ENCODE measurements around the gene LLPH.

The LLPH gene

GRCh38 chr12:66163289-66163688 lies 32.7 kb upstream of the LLPH start:
- Histone ChIP-seq H3K27ac (ENCODE audit: low read depth, low read length) (no peak overlapping the region), H3K4me3 (ENCODE audit: low read depth, low read length) (no peak overlapping the region)

GRCh38 chr12:66162701-66163100 lies 32.2 kb upstream of the LLPH start:
- Histone ChIP-seq H3K4me3 (ENCODE audit: low read depth, low read length) (no peak overlapping the region), H3K27ac (ENCODE audit: low read depth, low read length) (no peak overlapping the region), H3K9me3 (ENCODE audit: control insufficient read depth, insufficient read depth, low read depth, low read length) (peaks cover 22% of the 10 kb centered on the region; the same call in 1 of the 2 replicates), H3K36me3 (ENCODE audit: control insufficient read depth, insufficient read depth, low read length) (peaks cover 8% of the 10 kb centered on the region; the same call in 1 of the 2 replicates), H3K4me1 (ENCODE audit: control insufficient read depth, insufficient read depth, low read length) (no peaks in the 10 kb centered on the region), H3K27me3 (ENCODE audit: control insufficient read depth, insufficient read depth, low read length) (no peaks in the 10 kb centered on the region), H3K9ac (ENCODE audit: low read length) (no peak overlapping the region)

More at GRCh38 chr12:66163289-66163688, 32.7 kb upstream of the LLPH start:
- H3K9me3 ChIP-seq (ENCODE audit: control insufficient read depth, insufficient read depth, low read depth, low read length) = peaks cover 22% of the 10 kb centered on the region; the same call in 1 of the 2 replicates
- no peak overlapping the region for H3K9ac ChIP-seq (ENCODE audit: low read length)
- no peaks in the 10 kb centered on the region for H3K27me3 ChIP-seq (ENCODE audit: control insufficient read depth, insufficient read depth, low read length)
- no peaks in the 10 kb centered on the region for H3K4me1 ChIP-seq (ENCODE audit: control insufficient read depth, insufficient read depth, low read length)
- H3K36me3 ChIP-seq (ENCODE audit: control insufficient read depth, insufficient read depth, low read length) = peaks cover 8% of the 10 kb centered on the region; the same call in 1 of the 2 replicates

- Histone ChIP-seq H3K9me3 (ENCODE audit: control insufficient read depth, insufficient read depth, low read depth, low read length) (peaks cover 10% of the 10 kb centered on the region; the same call in 1 of the 2 replicates), H3K27me3 (ENCODE audit: control insufficient read depth, insufficient read depth, low read length) (no peaks in the 10 kb centered on the region), H3K27ac (ENCODE audit: low read depth, low read length) (no peak overlapping the region), H3K4me1 (ENCODE audit: control insufficient read depth, insufficient read depth, low read length) (no peaks in the 10 kb centered on the region), H3K4me3 (ENCODE audit: low read depth, low read length) (no peak overlapping the region), H3K9ac (ENCODE audit: low read length) (no peak overlapping the region), H3K36me3 (ENCODE audit: control insufficient read depth, insufficient read depth, low read length) (peaks cover 8% of the 10 kb centered on the region; the same call in 1 of the 2 replicates)
Measured at GRCh38 chr12:66160704-66161103, 30.2 kb upstream of the LLPH start.

GRCh38 chr12:66159123-66159522 lies 28.6 kb upstream of the LLPH start:
- no peak overlapping the region for H3K4me3 ChIP-seq (ENCODE audit: low read depth, low read length)
- no peaks in the 10 kb centered on the region for H3K4me1 ChIP-seq (ENCODE audit: control insufficient read depth, insufficient read depth, low read length)
- no peak overlapping the region for H3K27ac ChIP-seq (ENCODE audit: low read depth, low read length)
- no peaks in the 10 kb centered on the region for H3K27me3 ChIP-seq (ENCODE audit: control insufficient read depth, insufficient read depth, low read length)
- H3K9ac ChIP-seq (ENCODE audit: low read length) = no peak overlapping the region
- peaks cover 6% of the 10 kb centered on the region; the same call in 1 of the 2 replicates for H3K9me3 ChIP-seq (ENCODE audit: control insufficient read depth, insufficient read depth, low read depth, low read length)
- H3K36me3 ChIP-seq (ENCODE audit: control insufficient read depth, insufficient read depth, low read length) = peaks cover 8% of the 10 kb centered on the region; the same call in 1 of the 2 replicates

GRCh38 chr12:66156654-66157053 lies 26.1 kb upstream of the LLPH start:
- Histone ChIP-seq H3K9me3 (ENCODE audit: control insufficient read depth, insufficient read depth, low read depth, low read length) (peaks cover 3% of the 10 kb centered on the region; the same call in 1 of the 2 replicates), H3K4me3 (ENCODE audit: low read depth, low read length) (no peak overlapping the region), H3K9ac (ENCODE audit: low read length) (no peak overlapping the region), H3K36me3 (ENCODE audit: control insufficient read depth, insufficient read depth, low read length) (peaks cover 8% of the 10 kb centered on the region; the same call in 1 of the 2 replicates), H3K4me1 (ENCODE audit: control insufficient read depth, insufficient read depth, low read length) (no peaks in the 10 kb centered on the region), H3K27me3 (ENCODE audit: control insufficient read depth, insufficient read depth, low read length) (no peaks in the 10 kb centered on the region), H3K27ac (ENCODE audit: low read depth, low read length) (no peak overlapping the region)

- H3K9ac ChIP-seq (ENCODE audit: low read length) = no peak overlapping the region
- no peaks in the 10 kb centered on the region for H3K27me3 ChIP-seq (ENCODE audit: control insufficient read depth, insufficient read depth, low read length)
- no peak overlapping the region for H3K27ac ChIP-seq (ENCODE audit: low read depth, low read length)
- no peaks in the 10 kb centered on the region for H3K9me3 ChIP-seq (ENCODE audit: control insufficient read depth, insufficient read depth, low read depth, low read length)
- H3K4me1 ChIP-seq (ENCODE audit: control insufficient read depth, insufficient read depth, low read length) = no peaks in the 10 kb centered on the region
- peaks cover 5% of the 10 kb centered on the region; the same call in 1 of the 2 replicates for H3K36me3 ChIP-seq (ENCODE audit: control insufficient read depth, insufficient read depth, low read length)
- no peak overlapping the region for H3K4me3 ChIP-seq (ENCODE audit: low read depth, low read length)
Measured at GRCh38 chr12:66154776-66155175, 24.2 kb upstream of the LLPH start.

- H3K4me1 ChIP-seq (ENCODE audit: control insufficient read depth, insufficient read depth, low read length) = no peaks in the 10 kb centered on the region
- H3K36me3 ChIP-seq (ENCODE audit: control insufficient read depth, insufficient read depth, low read length) = no peaks in the 10 kb centered on the region
- no peak overlapping the region for H3K27ac ChIP-seq (ENCODE audit: low read depth, low read length)
- no peaks in the 10 kb centered on the region for H3K27me3 ChIP-seq (ENCODE audit: control insufficient read depth, insufficient read depth, low read length)
- no peak overlapping the region for H3K4me3 ChIP-seq (ENCODE audit: low read depth, low read length)
- no peaks in the 10 kb centered on the region for H3K9me3 ChIP-seq (ENCODE audit: control insufficient read depth, insufficient read depth, low read depth, low read length)
- H3K9ac ChIP-seq (ENCODE audit: low read length) = no peak overlapping the region
Measured at GRCh38 chr12:66152732-66153131, 22.2 kb upstream of the LLPH start.

GRCh38 chr12:66149702-66150398 lies 19.3 kb upstream of the LLPH start:
- Histone ChIP-seq H3K4me3 (ENCODE audit: low read depth, low read length) (no peak overlapping the region), H3K27me3 (ENCODE audit: control insufficient read depth, insufficient read depth, low read length) (no peaks in the 10 kb centered on the region), H3K9me3 (ENCODE audit: control insufficient read depth, insufficient read depth, low read depth, low read length) (no peaks in the 10 kb centered on the region), H3K4me1 (ENCODE audit: control insufficient read depth, insufficient read depth, low read length) (peaks cover 5% of the 10 kb centered on the region), H3K9ac (ENCODE audit: low read length) (no peak overlapping the region), H3K27ac (ENCODE audit: low read depth, low read length) (no peak overlapping the region), H3K36me3 (ENCODE audit: control insufficient read depth, insufficient read depth, low read length) (no peaks in the 10 kb centered on the region)

- H3K4me1 ChIP-seq (ENCODE audit: control insufficient read depth, insufficient read depth, low read length) = peaks cover 5% of the 10 kb centered on the region
- no peak overlapping the region for H3K4me3 ChIP-seq (ENCODE audit: low read depth, low read length)
- peaks cover 8% of the 10 kb centered on the region for H3K36me3 ChIP-seq (ENCODE audit: control insufficient read depth, insufficient read depth, low read length)
- H3K9me3 ChIP-seq (ENCODE audit: control insufficient read depth, insufficient read depth, low read depth, low read length) = peaks cover 25% of the 10 kb centered on the region
- H3K27ac ChIP-seq (ENCODE audit: low read depth, low read length) = no peak overlapping the region
- no peaks in the 10 kb centered on the region for H3K27me3 ChIP-seq (ENCODE audit: control insufficient read depth, insufficient read depth, low read length)
- H3K9ac ChIP-seq (ENCODE audit: low read length) = no peak overlapping the region
Measured at GRCh38 chr12:66144791-66145754, 14.5 kb upstream of the LLPH start.

GRCh38 chr12:66143868-66144267 lies 13.3 kb upstream of the LLPH start:
- Histone ChIP-seq H3K27me3 (ENCODE audit: control insufficient read depth, insufficient read depth, low read length) (no peaks in the 10 kb centered on the region), H3K9me3 (ENCODE audit: control insufficient read depth, insufficient read depth, low read depth, low read length) (peaks cover 33% of the 10 kb centered on the region), H3K4me1 (ENCODE audit: control insufficient read depth, insufficient read depth, low read length) (peaks cover 5% of the 10 kb centered on the region), H3K36me3 (ENCODE audit: control insufficient read depth, insufficient read depth, low read length) (peaks cover 16% of the 10 kb centered on the region), H3K4me3 (ENCODE audit: low read depth, low read length) (no peak overlapping the region), H3K9ac (ENCODE audit: low read length) (no peak overlapping the region), H3K27ac (ENCODE audit: low read depth, low read length) (no peak overlapping the region)

GRCh38 chr12:66142826-66143225 lies 12.3 kb upstream of the LLPH start:
- Histone ChIP-seq H3K36me3 (ENCODE audit: control insufficient read depth, insufficient read depth, low read length) (peaks cover 23% of the 10 kb centered on the region), H3K4me3 (ENCODE audit: low read depth, low read length) (no peak overlapping the region), H3K4me1 (ENCODE audit: control insufficient read depth, insufficient read depth, low read length) (peaks cover 5% of the 10 kb centered on the region), H3K27ac (ENCODE audit: low read depth, low read length) (no peak overlapping the region), H3K9me3 (ENCODE audit: control insufficient read depth, insufficient read depth, low read depth, low read length) (peaks cover 33% of the 10 kb centered on the region), H3K27me3 (ENCODE audit: control insufficient read depth, insufficient read depth, low read length) (no peaks in the 10 kb centered on the region), H3K9ac (ENCODE audit: low read length) (no peak overlapping the region)
